ENCODE measurements around the gene FNDC5.
"Not testable (repeated sequence)": the region's sequence is repeated elsewhere in the genome, so short reads cannot be mapped to it uniquely, and the experiment has no call there.

The FNDC5 gene

DNA sequence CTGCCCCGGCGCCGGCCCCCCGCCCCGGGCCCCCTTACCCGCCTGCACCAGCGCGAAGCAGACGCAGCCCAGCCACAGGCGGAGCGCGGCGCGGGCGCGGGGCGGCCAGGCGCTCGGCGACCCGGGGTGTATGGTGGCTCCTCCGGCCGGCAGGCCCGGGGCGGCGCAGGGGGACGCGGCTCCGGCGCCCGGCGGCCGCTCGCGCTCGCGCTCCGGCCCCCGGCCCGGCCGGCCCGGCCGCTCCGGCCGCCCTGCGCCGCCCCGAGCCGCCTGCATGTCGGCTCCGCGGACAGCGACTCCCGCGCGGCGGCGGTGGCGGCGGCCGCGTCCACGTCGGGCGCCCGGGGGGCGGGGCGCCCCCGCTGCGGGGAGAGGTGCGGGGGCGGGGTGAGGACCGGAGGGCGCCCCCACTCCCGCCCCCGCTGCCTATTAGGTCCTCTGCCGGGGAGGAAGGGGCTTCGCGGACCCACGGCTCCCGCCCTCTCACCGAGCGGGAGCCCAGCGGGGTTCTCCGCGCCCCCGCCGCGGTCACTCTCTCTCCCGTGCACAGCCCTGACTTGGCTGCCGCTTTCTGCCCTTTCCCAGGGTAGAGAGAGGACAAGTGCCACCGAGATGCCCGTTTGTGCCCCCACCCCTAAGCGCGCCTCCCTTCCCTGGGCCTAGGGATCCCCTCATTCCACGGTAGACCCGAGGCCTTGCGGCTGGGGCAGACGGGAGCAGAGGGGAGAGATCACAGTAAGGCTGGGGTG, at the start of gene FNDC5:
FNDC5 (minus strand) TSS at position 298 of the 749 bp plus-strand sequence.
- DNase-seq = peak; percentile 37

DNA sequence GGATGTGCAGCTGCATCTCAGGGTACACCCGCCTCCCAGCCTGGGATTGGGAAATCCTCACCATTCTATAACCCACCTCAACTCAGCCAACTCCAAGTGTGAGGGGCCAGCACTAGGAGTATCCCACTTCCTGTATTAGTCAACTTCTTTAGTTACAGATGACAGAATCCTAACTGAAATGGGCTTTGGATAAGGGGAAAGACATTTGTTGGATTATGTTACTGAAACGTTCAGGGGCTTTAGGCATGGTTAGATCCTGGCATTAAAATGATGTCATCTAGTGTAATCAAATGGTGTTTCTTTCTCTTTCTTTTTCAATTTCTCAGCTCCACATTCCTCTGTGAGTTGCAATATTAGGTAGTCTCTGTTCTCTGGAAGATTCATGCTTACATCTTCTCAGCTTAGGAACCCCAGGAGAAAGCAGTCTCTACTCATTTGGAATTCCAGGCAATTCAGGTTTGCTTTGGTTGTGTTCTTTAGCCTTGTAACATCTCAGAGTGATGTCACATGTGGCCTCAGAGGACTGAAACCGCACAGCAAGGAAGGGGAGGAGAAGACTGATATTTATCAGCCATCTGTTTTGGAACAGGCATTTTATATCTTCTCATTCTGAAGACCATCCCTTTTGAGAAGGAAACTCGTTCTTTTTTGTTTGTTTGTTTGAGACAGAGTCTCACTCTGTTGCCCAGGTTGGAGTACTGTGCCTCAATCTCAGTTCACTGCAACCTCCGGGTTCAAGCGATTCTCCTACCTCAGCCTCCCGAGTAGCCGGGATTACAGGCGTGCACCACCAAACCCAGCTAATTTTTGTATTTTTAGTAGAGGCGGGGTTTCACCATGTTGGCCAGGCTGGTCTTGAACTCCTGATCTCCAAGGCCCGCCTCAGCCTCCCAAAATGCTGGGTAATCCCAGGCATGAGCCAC, 49.4 kb upstream of the FNDC5 start:
- no peak for DNase-seq

DNA sequence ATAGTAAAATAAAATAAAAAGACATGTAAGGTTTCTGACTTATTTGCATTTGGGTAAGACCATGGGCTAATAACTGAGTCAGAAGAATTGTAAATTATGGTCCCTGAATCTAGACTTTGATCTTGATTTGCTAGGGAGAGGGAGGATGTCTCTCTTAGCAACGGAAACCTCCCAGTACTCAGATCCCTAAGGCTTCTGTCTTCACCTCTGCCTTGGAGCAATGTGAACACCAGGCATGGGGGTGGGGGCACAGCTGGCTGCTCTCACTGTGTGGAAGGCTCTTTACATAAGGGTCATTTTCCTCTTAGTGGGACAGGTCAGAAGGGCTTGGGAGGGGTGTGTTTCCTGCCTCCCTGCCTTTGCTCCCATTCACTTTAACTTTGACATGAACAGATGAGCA, 47.5 kb upstream of the FNDC5 start:
- no peak for DNase-seq

DNA sequence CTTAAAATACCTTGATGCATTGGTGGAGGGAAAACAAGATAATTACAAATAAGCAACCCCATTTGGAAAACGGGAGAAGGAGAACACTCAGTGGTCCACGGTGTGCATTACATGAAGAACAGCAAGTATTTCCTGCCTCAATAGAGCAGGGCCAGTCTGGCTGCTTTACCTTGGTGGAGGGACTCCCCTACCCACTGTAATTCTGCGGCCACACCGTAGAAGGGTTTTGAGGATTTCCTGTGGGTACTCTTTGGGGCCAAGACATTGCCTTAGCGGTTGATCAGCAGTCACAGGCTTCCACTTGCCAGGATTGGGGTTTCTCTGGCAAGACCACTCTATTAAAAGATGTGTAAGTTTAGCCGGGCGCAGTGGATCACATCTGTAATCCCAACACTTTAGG, 46.8 kb upstream of the FNDC5 start:
- DNase-seq = no peak

DNA sequence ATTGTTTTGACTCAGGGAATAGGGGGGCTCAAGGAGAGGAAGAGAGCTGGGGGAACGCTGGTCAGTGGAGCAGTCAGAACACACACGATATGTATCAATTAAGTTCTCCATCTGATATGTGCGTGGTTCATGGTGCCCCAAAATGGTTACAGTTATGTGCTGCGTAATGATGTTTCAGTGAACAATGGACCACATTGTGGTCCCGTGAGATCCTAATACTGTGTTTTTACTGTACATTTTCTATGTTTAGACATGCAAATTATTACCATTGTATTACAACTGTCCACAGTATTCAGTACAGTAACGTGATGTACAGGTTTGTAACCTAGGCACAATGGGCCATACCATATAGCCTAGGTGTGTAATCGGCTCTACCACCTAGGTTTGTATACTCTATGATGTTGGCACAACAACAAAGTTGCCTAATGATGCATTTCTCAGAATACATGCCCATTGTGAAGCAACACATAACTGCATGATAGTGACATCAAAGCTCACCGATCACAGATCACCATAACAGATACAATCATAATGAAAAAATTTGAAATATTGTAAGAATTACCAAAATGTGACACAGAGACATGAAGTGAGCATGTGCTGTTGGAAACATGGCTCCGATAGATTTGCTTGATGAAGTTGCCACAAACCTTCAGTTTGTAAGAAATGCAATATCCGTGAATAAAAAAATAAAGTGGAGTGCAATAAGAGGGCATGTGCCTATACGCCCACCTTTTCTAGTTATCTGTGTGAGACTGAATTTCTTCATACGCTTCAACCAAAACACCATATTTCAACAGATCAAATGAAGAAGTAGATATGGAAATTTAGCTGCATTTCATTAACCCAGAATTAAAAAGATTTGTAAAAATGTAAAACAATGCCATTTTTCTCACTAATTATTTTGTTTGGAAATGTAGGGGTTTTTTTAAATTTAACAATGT, 45.3 kb upstream of the FNDC5 start:
- DNase-seq = no peak

DNA sequence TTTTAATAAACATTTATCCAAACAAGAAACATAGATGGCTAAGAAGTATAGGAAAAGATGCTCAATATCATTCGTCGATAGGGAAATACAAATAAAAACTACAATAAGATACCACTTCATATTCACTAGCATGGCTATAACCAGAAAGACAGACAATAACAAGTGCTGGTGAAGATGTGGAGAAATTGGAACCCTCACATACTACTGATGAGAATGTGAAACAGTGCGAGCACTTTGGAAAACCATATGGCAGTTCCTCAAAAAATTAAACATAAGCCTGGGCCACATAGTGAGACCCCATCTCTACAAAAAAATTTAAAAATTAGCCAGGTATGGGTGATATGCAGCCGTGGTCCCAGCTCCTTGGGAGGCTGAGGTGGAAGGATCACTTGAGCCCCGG, 39.6 kb upstream of the FNDC5 start:
- no peak for DNase-seq

DNA sequence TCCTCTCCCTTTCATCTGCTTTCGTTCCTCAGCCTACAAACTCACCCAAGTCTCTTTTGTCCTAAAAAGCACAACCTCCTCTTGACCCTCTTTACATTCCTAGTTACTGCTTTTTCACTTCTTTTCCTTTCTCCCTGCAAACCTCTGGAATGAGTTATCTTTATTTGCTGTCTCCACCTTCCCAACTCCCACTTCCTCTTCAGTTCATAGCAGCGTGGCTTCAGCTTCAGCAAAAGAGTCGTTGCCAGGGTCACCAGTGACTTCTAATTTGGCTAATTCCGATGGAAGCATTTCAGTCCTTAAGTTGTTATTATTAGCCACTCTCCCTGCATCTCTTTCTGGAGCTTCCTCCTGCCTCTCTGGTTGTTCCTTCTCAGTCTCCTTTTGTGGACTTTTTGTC, 36.7 kb upstream of the FNDC5 start:
- no peak for DNase-seq

DNA sequence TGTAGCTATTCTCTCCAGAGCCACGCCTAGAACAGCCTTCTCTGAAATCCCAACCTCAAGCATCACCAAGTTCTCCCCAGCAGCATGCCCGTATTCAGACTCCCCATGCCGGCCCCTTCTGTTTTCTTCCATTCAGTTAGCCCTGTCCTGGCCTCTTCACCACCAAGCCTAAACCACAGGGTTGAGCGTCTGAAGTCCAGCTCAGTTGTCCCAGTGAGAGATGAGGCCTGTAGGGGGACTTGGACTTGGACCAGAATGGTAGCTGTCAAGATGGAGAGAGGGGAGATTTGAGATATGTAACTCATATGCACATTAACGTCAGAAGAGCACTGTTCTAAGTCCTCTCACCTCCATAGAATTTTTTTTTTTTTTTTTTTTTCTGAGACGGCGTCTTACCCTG, 35.9 kb upstream of the FNDC5 start:
- DNase-seq = no peak

DNA sequence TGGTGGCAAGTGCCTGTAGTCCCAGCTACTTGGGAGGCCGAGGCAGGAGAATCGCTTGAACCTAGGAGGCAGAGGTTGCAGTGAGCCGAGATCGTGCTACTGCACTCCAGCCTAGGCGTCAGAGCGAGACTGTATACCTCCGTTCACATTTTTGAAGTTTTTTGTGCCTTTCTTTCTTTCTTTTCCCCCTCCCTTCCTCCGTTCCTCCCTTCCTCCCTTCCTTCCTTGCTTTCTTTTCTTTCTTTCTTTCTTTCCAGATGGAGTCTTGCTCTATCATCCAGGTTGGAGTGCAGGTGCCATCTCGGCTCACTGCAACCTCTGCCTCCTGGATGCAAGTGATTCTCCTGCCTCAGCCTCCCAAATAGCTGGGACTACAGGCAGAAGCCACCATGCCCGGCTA, 34.9 kb upstream of the FNDC5 start:
- DNase-seq = not testable (repeated sequence)

DNA sequence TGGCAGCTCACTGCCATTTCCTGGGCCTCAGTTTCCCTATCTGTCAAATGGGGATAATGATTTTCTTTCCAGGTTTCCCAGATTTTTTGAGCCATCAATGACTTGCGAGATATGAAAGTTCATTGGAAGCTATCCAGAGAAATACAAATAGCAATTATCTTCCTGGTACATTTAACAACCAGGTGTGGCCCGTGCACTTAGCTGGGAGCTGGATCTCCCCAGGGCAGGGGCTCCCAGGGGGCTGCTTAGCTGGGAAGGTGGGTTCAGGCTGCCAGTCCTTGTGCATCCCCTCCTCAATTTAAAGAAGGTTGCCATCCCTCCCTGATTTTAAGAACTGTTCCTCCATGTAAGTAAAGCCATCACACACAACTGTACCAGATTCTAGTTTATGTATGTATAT, 34.1 kb upstream of the FNDC5 start:
- DNase-seq = no peak

DNA sequence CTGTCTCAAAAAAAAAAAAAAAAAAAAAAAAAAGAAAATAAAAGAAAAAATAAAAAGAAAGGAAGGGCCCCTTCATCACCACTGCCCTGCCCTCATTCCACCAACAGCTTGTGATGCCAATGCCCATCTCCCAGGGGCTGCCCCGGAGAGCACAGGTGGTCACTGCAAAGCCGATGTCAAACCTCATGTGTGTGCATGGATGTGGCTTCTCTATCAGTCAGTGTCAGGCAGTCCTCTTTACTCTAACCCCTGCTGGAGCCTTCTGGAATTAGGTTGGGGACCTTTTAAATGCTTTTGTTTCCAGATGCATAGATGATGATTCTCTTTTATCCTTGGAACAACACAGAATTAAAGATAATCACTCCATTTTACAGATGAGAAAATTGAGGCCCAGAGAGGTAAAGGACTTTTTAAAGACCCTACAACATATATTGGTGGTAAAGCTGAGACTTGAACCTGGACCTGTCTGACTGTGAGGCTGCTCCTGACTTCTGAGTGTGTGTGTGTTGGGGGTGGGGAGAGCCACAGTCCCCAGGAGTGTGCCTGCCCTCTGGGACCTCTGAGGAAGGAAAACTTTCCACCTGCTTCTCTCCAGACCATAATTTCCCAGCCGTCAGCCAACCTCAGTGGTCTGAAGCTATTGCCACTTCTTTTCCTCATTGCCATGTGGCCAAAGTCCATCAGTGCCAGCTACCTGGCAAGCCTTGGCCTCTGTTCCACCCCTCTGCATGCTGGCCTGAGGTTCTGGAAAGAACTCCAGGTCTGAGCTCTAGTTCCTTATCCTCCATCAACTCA, 33.5 kb upstream of the FNDC5 start:
- DNase-seq = no peak

DNA sequence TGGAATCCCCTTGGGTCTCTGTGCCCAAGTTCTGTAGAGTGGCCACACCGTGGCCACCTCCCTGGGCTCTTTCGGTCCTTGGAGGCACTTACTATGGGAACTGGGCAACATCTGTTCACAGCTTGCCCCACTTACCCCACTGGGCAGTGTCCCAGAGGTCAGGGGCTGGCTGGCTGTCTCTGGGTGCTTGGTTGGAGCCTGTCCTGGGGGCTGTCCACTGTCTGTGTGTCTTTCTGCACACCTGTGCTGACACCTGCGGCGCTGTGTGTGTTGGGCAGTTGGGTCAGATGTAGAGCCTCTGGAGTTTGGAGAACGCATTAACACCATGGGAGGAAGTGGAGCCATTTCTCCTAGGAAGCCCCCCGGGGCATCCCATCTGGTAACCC, 31.8 kb upstream of the FNDC5 start:
- DNase-seq = no peak

DNA sequence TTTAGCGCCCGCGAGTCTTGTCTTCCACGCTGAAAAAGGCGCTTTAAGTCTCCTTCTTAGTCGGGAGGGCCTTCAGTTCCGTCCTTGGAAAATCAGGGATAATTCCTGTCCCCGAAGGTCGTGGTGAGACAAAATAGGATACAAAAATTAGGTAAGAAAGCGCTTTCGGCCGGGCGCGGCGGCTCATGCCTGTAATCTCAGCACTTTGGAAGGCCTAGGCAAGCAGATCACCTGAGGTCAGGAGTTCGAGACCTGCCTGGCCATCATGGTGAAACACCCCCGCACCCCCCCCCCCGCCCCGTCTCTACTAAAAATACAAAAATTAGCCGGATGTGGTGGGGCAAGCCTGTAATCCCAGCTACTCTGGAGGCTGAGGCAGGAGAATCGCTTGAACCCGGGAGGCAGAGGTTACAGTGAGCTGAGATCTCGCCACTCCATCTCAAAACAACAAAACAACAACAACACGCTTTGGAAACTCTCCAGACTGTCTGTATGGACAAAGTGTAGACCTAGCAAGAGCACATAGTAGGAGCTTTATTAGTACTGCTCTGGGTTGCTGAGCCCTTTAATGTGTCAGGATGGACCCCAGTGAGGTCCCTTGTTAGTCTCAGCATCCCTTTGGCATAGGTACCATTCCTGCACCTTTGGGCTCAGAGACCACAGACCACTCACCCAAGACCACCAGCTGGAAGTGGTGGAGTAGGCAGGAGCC, 31.3 kb upstream of the FNDC5 start:
- no peak for DNase-seq

DNA sequence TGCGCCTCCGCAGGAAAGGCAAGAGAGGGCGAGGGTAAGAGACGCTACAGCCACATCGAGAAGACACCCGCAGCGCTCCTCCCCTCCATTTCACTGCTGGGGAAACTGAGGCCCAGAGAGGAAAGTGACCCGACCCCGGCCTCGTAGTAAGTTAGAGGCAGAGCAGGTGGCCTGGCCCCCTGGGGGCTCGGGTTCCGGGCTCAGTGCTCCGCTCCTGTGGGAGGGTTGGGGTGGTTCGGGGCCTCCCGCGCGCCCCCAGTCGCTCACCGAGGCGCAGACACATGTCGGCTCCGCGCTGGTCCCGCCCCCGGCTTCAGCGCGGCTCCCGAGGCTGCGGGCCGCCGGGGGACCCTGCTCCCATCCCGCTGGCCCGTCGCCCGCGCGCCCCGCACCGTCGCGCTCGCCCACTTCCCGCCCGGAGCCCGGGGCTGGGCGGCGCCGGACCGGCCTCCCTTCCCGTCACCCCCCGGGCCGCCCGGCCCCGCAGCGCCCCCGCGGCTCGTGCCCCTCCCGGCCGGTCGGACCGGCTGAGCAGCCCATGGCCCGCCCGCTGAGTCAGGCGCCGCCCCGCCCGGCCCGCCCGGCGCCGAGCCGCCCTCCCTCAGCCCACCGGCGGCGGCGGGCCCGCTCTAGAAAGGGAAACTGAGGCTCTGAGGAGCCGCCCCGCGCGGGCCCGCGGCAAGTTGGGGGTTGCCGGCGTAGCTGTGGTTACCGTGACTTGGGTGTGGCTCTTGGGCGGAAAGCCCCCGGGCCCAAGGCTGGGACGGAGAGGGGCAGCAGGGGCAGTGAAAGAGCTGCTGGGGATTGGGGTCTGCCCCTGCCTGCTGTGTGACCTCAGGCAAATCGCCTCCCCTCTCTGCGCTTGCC, 30.5 kb upstream of the FNDC5 start, which contains the start of gene TMEM54:
TMEM54 (minus strand) TSS at position 434 of the 867 bp plus-strand sequence; CDS start at position 283, 151 bp downstream.
- no peak for DNase-seq

DNA sequence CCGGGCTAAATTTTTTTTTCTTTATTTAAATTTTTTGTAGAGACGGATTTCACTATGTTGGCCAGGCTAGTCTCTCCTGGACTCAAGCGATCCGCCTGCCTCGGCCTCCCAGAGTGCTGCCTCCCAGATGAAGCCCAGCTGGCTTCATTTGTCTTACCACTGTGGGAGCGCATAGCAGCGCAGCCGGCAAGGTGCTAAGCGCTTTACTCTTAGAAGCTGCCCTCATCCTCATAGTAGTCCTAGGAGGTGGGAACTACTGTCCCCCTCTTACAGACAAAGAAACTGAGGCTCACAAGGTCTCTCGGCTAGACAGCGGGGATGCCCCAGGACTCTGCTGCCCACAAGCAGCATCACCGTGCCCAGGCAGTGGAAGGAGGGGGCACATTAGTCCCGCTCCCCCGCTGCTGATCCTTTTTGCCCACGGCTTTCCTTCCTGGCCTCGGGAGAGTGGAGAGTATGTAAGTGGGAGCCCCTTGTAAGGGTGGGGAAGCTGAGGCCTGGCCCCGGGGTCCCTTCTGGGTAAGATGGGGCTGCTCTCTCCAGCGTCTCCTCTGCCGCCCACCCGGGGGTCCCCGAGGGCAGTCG, 29.8 kb upstream of the FNDC5 start:
- DNase-seq = no peak

DNA sequence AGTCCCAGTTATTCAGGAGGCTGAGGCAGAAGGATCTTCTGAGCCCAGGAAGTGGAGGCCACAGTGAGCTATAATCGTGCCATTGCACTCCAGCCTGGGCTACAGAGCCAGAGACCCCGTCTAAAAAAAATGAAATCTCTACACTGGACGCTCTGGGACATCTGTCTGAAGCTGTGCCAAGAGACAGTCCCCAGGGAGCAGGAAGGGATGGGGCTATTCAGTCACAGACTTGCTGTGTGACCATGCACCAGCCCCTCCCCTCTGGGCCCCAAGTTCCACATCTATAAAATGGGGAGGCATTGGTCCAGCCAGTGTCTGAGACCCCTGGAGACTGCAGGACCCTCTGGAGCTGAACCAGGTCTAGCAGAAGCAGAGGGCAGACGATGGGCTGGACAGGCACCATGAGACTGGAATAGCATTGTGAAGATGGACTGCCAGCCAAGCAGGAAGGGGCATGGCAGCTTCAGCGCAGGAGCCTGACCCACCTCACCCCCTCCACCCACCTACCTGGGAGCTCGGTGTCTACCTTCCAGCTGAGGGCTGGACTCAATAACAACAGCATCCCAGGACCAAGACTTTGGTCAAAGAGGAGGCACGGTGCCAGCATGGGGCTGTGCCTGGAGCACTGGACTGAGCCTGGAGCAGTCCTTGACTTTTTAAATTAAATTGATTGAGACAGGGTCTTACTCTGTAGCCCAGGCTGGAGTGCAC, 29.0 kb upstream of the FNDC5 start:
- no peak for DNase-seq

DNA sequence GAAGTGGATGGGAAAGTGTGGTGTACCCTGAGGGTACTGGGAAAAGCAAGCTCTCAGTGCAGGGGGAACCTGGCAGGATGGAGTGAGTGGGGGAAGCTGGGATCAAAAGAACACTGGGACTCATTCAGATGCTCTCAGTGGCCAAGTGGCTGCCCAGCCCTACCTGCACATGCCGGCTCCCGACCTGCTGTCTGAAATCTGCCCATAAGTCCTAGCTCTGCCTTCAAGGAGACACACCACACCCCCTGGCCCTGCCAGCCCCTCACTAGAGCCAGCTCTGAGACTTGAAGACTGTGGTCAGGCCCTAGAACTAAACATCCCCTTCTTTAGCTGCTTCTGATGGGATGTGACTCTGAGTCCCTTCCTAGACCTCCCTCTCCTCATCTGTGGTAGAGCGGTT, 28.2 kb upstream of the FNDC5 start:
- DNase-seq = no peak

DNA sequence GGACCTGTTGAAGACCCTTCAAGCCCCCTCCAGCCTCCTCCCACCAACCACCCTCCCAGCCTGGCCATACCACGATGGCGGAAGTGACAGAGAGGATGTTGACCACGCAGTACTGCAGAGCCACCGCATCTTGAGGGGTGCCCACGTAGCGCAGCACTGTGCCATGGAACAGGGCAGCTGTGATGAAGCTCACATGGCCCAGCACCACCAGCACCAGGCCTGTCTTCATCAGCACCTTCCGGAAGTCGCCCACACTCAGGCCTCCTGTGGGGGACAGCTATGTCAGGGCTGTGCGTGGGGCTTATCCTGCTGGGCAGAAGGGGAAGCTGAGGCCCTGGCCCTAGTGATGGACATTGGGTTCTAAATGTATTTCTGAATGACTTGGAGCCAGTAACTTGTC, 27.3 kb upstream of the FNDC5 start:
- no peak for DNase-seq
